Activated CD8-positive, alpha-beta T cell treated with anti-CD3 and anti-CD28 coated beads for 36 hours (primary cell): Measurements from ENCODE around the gene MKKS. TPM values are rescaled to one million over a fixed set of nuclear protein-coding genes. Genes with fewer than 3 reads are reported as not detected.
A peak's percentile ranks its signal among the peaks of the same experiment; 100 is the strongest.

Source experiments
- ATAC-seq: fragments of 200-7000 bp; cut with Tn5 transposase; one replicate; pipeline ENCODE4 v1.10.0; 2021; ENCODE audit warnings: mild to moderate bottlenecking, moderate library complexity
- CTCF ChIA-PET: fragments of 350-600 bp; sonication (Branson Sonifier 250); formaldehyde crosslinking; loops from one replicate; lab custom pipeline; 2021; ENCODE audit warnings: antibody characterized with exemption; lab: Charles Lee
- POLR2A ChIA-PET: fragments of 350-600 bp; sonication (Branson Sonifier 250); formaldehyde crosslinking; loops from one replicate; lab custom pipeline; 2021; ENCODE audit warnings: antibody characterized with exemption; lab: Charles Lee
- DNase-seq: peaks from one replicate; pipeline ENCODE4 v3.0.0-alpha.2; 2020
- H3K27ac Mint-ChIP-seq: one replicate; pipeline ENCODE4 v1.8.0; 2021; ENCODE audit warnings: mild to moderate bottlenecking, mixed read lengths
- H3K27me3 Mint-ChIP-seq: one replicate; pipeline ENCODE4 v1.8.0; 2021; ENCODE audit warnings: mixed read lengths
- H3K36me3 Mint-ChIP-seq: one replicate; pipeline ENCODE4 v1.8.0; 2021; ENCODE audit warnings: low read depth, mixed read lengths
- H3K4me1 Mint-ChIP-seq: one replicate; pipeline ENCODE4 v1.8.0; 2021; ENCODE audit warnings: low read depth, mixed read lengths
- H3K4me3 Mint-ChIP-seq: one replicate; pipeline ENCODE4 v1.8.0; 2021; ENCODE audit warnings: mild to moderate bottlenecking, moderate library complexity, mixed read lengths
- H3K9me3 Mint-ChIP-seq: one replicate; pipeline ENCODE4 v1.8.0; 2021; ENCODE audit warnings: mixed read lengths
- intact Hi-C: fragments of 100-400 bp; cut with micrococcal nuclease; formaldehyde crosslinking; loops from one replicate; pipeline ENCODE4 v1.10.0; 2022
- total RNA-seq, 2 experiments: library from RNA; stranded (reverse); gene quantifications; one replicate each; pipeline ENCODE4 v1.2.3, GENCODE V29; 2021
- TF ChIP-seq, protein P1 (sequence below): fragments of 200-600 bp; IDR thresholded peaks from one replicate; pipeline ENCODE4 v1.8.0; 2022; ENCODE audit warnings: antibody characterized with exemption, mild to moderate bottlenecking

MKKS gene
- total RNA-seq, 2 experiments from 2014 or later, result 6.9 TPM

DNA sequence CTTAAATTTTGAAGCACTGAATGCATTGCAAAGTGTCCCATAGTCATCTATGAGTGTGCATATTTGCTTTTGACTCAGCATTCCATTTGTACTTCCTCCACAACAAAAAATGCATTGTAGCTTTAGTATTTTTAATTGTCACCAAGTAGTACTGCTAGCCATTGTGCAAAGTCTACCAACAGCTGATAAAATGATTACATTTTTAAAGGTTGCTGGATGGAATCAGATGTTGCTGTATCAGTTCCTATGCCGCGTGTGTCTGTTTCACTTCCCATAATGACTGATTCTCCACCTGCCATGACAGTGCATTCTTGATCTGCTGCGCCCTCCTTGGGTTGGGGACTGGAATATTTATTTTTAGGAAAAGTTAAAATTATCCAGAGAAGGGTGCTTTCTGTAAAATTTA is 42.3 kb upstream of the MKKS start:
- H3K4me3 Mint-ChIP-seq, result no peak overlapping the region
- no peak overlapping the region for H3K27ac Mint-ChIP-seq
- ChIA-PET POLR2A (interaction anchor here (0.6 to 1.0 kb wide), 2 partner anchors 31 to 37 kb away, joined by 3 read pairs; no protein-coding TSS in a partner anchor), CTCF (interaction anchor here (1.0 to 2.6 kb wide), 6 partner anchors 10 to 76 kb away, joined by 3 to 7 read pairs (median 3); partner anchors contain the start of genes MKKS and SLX4IP)
- intact Hi-C loops, result no loop called here
- DNase-seq (peak; percentile 9), ATAC-seq (no peak)
- H3K36me3 Mint-ChIP-seq, result peaks cover 3% of the 10 kb centered on the region
- peaks cover 16% of the 10 kb centered on the region for H3K4me1 Mint-ChIP-seq
- no peaks in the 10 kb centered on the region for H3K27me3 Mint-ChIP-seq
- TF ChIP-seq, protein P1, sequence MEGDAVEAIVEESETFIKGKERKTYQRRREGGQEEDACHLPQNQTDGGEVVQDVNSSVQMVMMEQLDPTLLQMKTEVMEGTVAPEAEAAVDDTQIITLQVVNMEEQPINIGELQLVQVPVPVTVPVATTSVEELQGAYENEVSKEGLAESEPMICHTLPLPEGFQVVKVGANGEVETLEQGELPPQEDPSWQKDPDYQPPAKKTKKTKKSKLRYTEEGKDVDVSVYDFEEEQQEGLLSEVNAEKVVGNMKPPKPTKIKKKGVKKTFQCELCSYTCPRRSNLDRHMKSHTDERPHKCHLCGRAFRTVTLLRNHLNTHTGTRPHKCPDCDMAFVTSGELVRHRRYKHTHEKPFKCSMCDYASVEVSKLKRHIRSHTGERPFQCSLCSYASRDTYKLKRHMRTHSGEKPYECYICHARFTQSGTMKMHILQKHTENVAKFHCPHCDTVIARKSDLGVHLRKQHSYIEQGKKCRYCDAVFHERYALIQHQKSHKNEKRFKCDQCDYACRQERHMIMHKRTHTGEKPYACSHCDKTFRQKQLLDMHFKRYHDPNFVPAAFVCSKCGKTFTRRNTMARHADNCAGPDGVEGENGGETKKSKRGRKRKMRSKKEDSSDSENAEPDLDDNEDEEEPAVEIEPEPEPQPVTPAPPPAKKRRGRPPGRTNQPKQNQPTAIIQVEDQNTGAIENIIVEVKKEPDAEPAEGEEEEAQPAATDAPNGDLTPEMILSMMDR, result no peak
- H3K9me3 Mint-ChIP-seq, result no peaks in the 10 kb centered on the region

DNA sequence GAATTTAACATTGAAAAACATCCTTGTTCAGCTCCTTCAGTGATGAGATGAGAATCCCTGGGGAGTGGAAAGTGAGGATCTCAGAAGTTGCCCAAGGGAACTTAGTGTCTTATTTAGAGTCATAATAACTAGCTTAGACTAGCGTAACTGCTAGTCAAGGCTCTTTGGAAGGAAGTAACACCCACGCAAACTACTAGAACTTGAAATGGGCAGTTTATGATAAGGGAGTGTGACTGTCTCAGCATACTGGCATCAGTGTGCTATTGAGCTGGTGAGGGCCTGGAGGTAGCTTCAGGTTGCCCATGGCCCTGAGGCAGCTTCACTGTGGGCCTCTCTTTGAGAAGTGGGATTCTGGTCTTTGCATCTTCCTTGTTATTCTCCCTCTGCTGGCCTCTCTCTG is 41.2 kb upstream of the MKKS start:
- Mint-ChIP-seq H3K27me3 (no peaks in the 10 kb centered on the region), H3K9me3 (no peaks in the 10 kb centered on the region), H3K27ac (no peak overlapping the region), H3K36me3 (peaks cover 3% of the 10 kb centered on the region), H3K4me3 (no peak overlapping the region), H3K4me1 (peaks cover 16% of the 10 kb centered on the region)
- POLR2A ChIA-PET, result no interaction called here
- TF ChIP-seq, protein P1, result no peak
- DNase-seq (no peak), ATAC-seq (peak; percentile 53)
- CTCF ChIA-PET, result interaction anchor here (0.6 to 2.6 kb wide), 3 partner anchors 41 to 604 kb away, joined by 3 to 7 read pairs (median 3); partner anchors contain the start of genes MKKS and SLX4IP
- intact Hi-C loops, result no loop called here

DNA sequence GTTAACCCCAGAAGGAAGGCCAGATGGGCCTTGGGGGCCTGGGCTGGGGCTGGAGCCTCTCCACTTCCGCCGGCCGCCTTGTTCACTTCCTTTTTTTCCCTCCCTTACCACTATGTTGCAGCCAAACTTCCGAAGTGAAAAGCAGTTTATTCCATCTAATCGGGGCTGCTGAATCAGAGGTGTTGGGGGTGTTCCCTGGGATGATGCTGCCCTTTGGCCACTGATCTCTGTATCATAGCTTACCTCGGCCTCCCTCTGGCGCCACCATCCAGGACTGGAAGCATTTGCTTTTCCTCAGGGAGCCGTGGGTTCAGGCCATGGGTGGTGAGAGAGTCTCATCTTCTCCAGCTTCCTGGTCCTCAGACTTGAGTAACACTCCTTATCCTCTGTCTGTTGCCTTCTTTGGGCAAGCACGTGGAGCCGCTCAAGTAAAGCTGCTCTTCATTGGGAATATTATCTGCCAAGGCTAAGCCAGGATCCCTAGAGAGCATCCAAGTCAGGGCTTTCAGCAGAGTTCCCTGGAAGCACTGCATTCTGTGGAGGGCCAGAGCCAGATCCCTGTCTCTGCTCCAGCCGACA is 40.7 kb upstream of the MKKS start:
- ChIA-PET CTCF (interaction anchor here (2.6 kb wide), 1 partner anchor 47 kb away, joined by 7 read pairs; no protein-coding TSS in a partner anchor), POLR2A (no interaction called here)
- Mint-ChIP-seq H3K4me3 (no peak overlapping the region), H3K9me3 (no peaks in the 10 kb centered on the region), H3K27me3 (no peaks in the 10 kb centered on the region), H3K4me1 (peaks cover 19% of the 10 kb centered on the region), H3K27ac (no peak overlapping the region), H3K36me3 (peaks cover 6% of the 10 kb centered on the region)
- DNase-seq, result no peak
- intact Hi-C loops, result no loop called here
- TF ChIP-seq, protein P1, result no peak
- ATAC-seq, result no peak

DNA sequence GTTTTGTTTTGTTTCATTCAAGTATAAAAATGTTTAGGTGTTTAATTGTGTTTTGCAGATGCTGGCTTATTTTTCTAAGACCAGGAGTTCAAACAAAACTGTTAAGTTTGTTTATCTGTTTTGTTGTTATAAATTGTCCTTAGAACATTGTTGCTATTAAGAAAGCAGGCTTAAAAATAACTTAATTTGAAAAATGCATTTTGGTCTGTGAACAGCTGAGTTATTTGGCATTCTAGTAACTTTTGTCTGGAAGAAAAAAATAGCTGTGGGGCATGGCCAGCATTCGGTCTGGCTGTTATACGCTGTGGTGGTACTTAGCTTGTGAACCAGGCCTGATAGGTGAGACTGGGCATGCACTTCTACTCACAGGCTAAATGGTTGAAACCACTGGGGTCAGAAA is 38.8 kb upstream of the MKKS start:
- Mint-ChIP-seq H3K9me3 (no peaks in the 10 kb centered on the region), H3K27me3 (no peaks in the 10 kb centered on the region), H3K36me3 (peaks cover 6% of the 10 kb centered on the region), H3K4me1 (peaks cover 27% of the 10 kb centered on the region), H3K27ac (no peak overlapping the region), H3K4me3 (no peak overlapping the region)
- ChIA-PET CTCF (no interaction called here), POLR2A (no interaction called here)
- intact Hi-C loops, result no loop called here
- ATAC-seq (no peak), DNase-seq (no peak)
- TF ChIP-seq, protein P1, result no peak

DNA sequence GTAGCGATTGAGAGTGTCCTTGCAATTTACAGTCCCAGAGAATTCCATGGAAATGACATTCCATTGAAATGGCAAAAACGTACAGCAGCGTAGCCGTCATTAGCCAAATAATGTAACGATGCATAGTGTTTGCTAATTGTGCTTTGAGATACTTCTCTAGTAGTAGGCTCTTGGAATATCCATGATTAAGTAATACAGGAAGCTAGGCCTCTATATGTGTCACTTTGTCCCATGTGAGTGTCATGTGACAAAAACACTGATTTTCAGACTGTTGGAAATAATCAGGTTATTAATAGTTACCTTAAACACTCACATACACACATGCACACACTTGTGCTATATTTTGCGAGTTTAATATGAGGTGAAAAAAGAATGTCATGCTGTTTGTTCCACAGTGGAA is 36.3 kb upstream of the MKKS start:
- Mint-ChIP-seq H3K27ac (no peak overlapping the region), H3K27me3 (no peaks in the 10 kb centered on the region), H3K9me3 (no peaks in the 10 kb centered on the region), H3K36me3 (peaks cover 6% of the 10 kb centered on the region), H3K4me1 (peaks cover 16% of the 10 kb centered on the region), H3K4me3 (no peak overlapping the region)
- no peak for DNase-seq
- intact Hi-C loops, result no loop called here
- no peak for ATAC-seq
- TF ChIP-seq, protein P1, result no peak
- CTCF ChIA-PET, result no interaction called here
- POLR2A ChIA-PET, result no interaction called here
